Measurements from ENCODE around the gene LMBRD1.

LMBRD1 gene

GRCh38 chr6:69624944-69625343 is 171.9 kb downstream of the LMBRD1 start:
- no peak for DNase-seq

All from CD4-positive, alpha-beta T cell treated with Interleukin-4 for 4 hours (primary cell).